NCI-H146 (cell line): ENCODE measurements around the gene BCAS1.

Experiments used
- DNase-seq: peaks from one replicate; lab custom pipeline; 2025; lab: John Stamatoyannopoulos, UW

BCAS1 gene

GRCh38 chr20:54103067-54103761 lies 32.8 kb upstream of the BCAS1 start:
- peak; percentile 30 for DNase-seq

GRCh38 chr20:54102543-54102942 lies 32.1 kb upstream of the BCAS1 start:
- no peak for DNase-seq

GRCh38 chr20:54100563-54100962 lies 30.2 kb upstream of the BCAS1 start:
- no peak for DNase-seq

- DNase-seq: no peak
Observed at GRCh38 chr20:54099894-54100293, 29.5 kb upstream of the BCAS1 start.

- DNase-seq: no peak
Observed at GRCh38 chr20:54098047-54098446, 27.7 kb upstream of the BCAS1 start.

- DNase-seq: no peak
Observed at GRCh38 chr20:54097236-54097529, 26.8 kb upstream of the BCAS1 start.

GRCh38 chr20:54095824-54096223 lies 25.4 kb upstream of the BCAS1 start:
- DNase-seq: no peak

- DNase-seq: no peak
Observed at GRCh38 chr20:54094268-54094580, 23.8 kb upstream of the BCAS1 start.

- peak; percentile 10 for DNase-seq
Observed at GRCh38 chr20:54093423-54094267, 23.3 kb upstream of the BCAS1 start.

- no peak for DNase-seq
Observed at GRCh38 chr20:54092021-54092420, 21.6 kb upstream of the BCAS1 start.

GRCh38 chr20:54091120-54091480 lies 20.7 kb upstream of the BCAS1 start:
- DNase-seq: no peak

- DNase-seq: no peak
Observed at GRCh38 chr20:54090230-54091119, 20.1 kb upstream of the BCAS1 start.

- no peak for DNase-seq
Observed at GRCh38 chr20:54088430-54088829, 18.0 kb upstream of the BCAS1 start.

- DNase-seq: no peak
Observed at GRCh38 chr20:54086507-54087039, 16.2 kb upstream of the BCAS1 start.

- no peak for DNase-seq
Observed at GRCh38 chr20:54085910-54086309, 15.5 kb upstream of the BCAS1 start.

GRCh38 chr20:54085425-54085824 lies 15.0 kb upstream of the BCAS1 start:
- no peak for DNase-seq

- DNase-seq: no peak
Observed at GRCh38 chr20:54084727-54085388, 14.5 kb upstream of the BCAS1 start.

- no peak for DNase-seq
Observed at GRCh38 chr20:54084193-54084592, 13.8 kb upstream of the BCAS1 start.

GRCh38 chr20:54083459-54083858 lies 13.1 kb upstream of the BCAS1 start:
- DNase-seq: no peak

GRCh38 chr20:54082100-54082499 lies 11.7 kb upstream of the BCAS1 start:
- DNase-seq: no peak

GRCh38 chr20:54079652-54080051 lies 9.3 kb upstream of the BCAS1 start:
- DNase-seq: no peak
